NCI-H1417 (cell line): ENCODE measurements around the gene KRT84.
"Not testable (repeated sequence)": the region's sequence is repeated elsewhere in the genome, so short reads cannot be mapped to it uniquely, and the experiment has no call there.

Experiments used
- DNase-seq, 3 experiments: peaks; one replicate each; lab custom pipeline; 2025; lab: John Stamatoyannopoulos, UW

KRT84 gene

GRCh38 chr12:52360106-52360662 is 25.3 kb downstream of the KRT84 start:
- DNase-seq: no peak

- no peak for DNase-seq
These were observed 25.8 kb downstream of the KRT84 start for GRCh38 chr12:52359621-52360061.

- DNase-seq: no peak
These were observed 26.7 kb downstream of the KRT84 start for GRCh38 chr12:52358575-52359350.

GRCh38 chr12:52356762-52357580 is 28.5 kb downstream of the KRT84 start:
- DNase-seq: no peak

- DNase-seq: no peak
These were observed 29.3 kb downstream of the KRT84 start for GRCh38 chr12:52356031-52356761.

GRCh38 chr12:52355176-52355575 is 30.3 kb downstream of the KRT84 start:
- no peak for DNase-seq

GRCh38 chr12:52354200-52354599 is 31.3 kb downstream of the KRT84 start:
- peak in 1 of 3 experiments; percentile 35 for DNase-seq

GRCh38 chr12:52353766-52354165 is 31.7 kb downstream of the KRT84 start:
- no peak for DNase-seq

- DNase-seq: no peak
These were observed 32.5 kb downstream of the KRT84 start for GRCh38 chr12:52352951-52353350.

GRCh38 chr12:52351196-52352059 is 34.0 kb downstream of the KRT84 start:
- DNase-seq: no peak

GRCh38 chr12:52350786-52351185 is 34.7 kb downstream of the KRT84 start:
- no peak for DNase-seq

- no peak for DNase-seq
These were observed 35.3 kb downstream of the KRT84 start for GRCh38 chr12:52350021-52350620.

- no peak for DNase-seq
These were observed 36.3 kb downstream of the KRT84 start for GRCh38 chr12:52349196-52349595.

- DNase-seq: no peak
These were observed 37.6 kb downstream of the KRT84 start for GRCh38 chr12:52347551-52348510.

GRCh38 chr12:52347016-52347415 is 38.4 kb downstream of the KRT84 start:
- no peak for DNase-seq

GRCh38 chr12:52346593-52346992 is 38.9 kb downstream of the KRT84 start:
- DNase-seq: no peak

GRCh38 chr12:52345041-52345440 is 40.4 kb downstream of the KRT84 start:
- DNase-seq: not testable (repeated sequence)

- no peak for DNase-seq
These were observed 41.3 kb downstream of the KRT84 start for GRCh38 chr12:52344111-52344510.

- no peak for DNase-seq
These were observed 41.9 kb downstream of the KRT84 start for GRCh38 chr12:52343550-52343949.
